BJ (cell line): Measurements from ENCODE around the gene ENG. TPM values are rescaled to one million over a fixed set of nuclear protein-coding genes. Genes with fewer than 3 reads are reported as not detected.
"Not testable (repeated sequence)": the region's sequence is repeated elsewhere in the genome, so short reads cannot be mapped to it uniquely, and the experiment has no call there.

ENCODE experiments used
- CTCF ChIA-PET: fragments of 350-600 bp; formaldehyde crosslinking; extraction: SDS; loops from one replicate; lab custom pipeline; 2021; ENCODE audit warnings: antibody characterized with exemption, inconsistent platforms; lab: Yijun Ruan, JAX
- POLR2A ChIA-PET: fragments of 300-600 bp; sonication (Branson Sonifier 250); formaldehyde crosslinking; extraction: SDS; loops from one replicate; lab custom pipeline; 2021; ENCODE audit warnings: antibody characterized with exemption; lab: Charles Lee
- DNase-seq: peaks from one replicate; pipeline ENCODE4 v3.0.0-alpha.2; 2011; ENCODE audit warnings: low read depth
- H3K27me3 ChIP-seq: 2 replicates; pipeline ENCODE4 v1.6.0; 2011; ENCODE audit warnings: low read length; ENCODE audit not compliant: control insufficient read depth, insufficient read depth
- H3K36me3 ChIP-seq: 2 replicates; pipeline ENCODE4 v1.5.1; 2011; ENCODE audit warnings: low read length; ENCODE audit not compliant: control insufficient read depth, insufficient read depth
- H3K4me3 ChIP-seq: 2 replicates; pipeline ENCODE4 v1.5.1; 2011; ENCODE audit warnings: low read depth, mild to moderate bottlenecking, control low read depth, low read length
- CTCF ChIP-seq: IDR thresholded peaks from 2 replicates; pipeline ENCODE4 v1.5.1; 2011; ENCODE audit warnings: low read depth, mild to moderate bottlenecking, control low read depth, inconsistent platforms, low read length, moderate library complexity; ENCODE audit not compliant: insufficient read depth
- polyA plus RNA-seq: library from polyadenylated mRNA; depleted of rRNA; stranded (reverse); fragments of >200 nt; gene quantifications from 2 replicates; pipeline ENCODE4 v1.2.3, GENCODE V29; 2011

Gene ENG
- polyA plus RNA-seq, 1 experiment = 44.6 TPM

- Histone ChIP-seq H3K4me3 (no peak overlapping the region), H3K27me3 (peaks cover 3% of the 10 kb centered on the region; the same call in 1 of the 2 replicates), H3K36me3 (no peaks in the 10 kb centered on the region)
- DNase-seq = no peak
- no peak for TF ChIP-seq CTCF
- ChIA-PET POLR2A (no interaction called here), CTCF (interaction anchor here (2.1 kb wide), 1 partner anchor 47 kb away, joined by 7 read pairs; the partner anchor contains the start of gene TOR2A)
Observed at GRCh38 chr9:127781806-127782205, 72.7 kb downstream of the ENG start.

- H3K27me3 ChIP-seq, H3K4me3 ChIP-seq, H3K36me3 ChIP-seq, POLR2A ChIA-PET, DNase-seq: not testable (repeated sequence)
- CTCF ChIA-PET = interaction anchor here (2.1 kb wide), 1 partner anchor 46 kb away, joined by 7 read pairs; the partner anchor contains the start of gene TOR2A
Observed at GRCh38 chr9:127780909-127781308, 73.5 kb downstream of the ENG start.

- peaks cover 5% of the 10 kb centered on the region; the same call in 1 of the 2 replicates for H3K27me3 ChIP-seq
- ChIA-PET CTCF (interaction anchor here (1.4 to 2.1 kb wide), 2 partner anchors 46 to 141 kb away, joined by 4 to 7 read pairs; partner anchors contain the start of gene TOR2A), POLR2A (no interaction called here)
- no peak for DNase-seq
- TF ChIP-seq CTCF = no peak
- H3K4me3 ChIP-seq = no peak overlapping the region
- H3K36me3 ChIP-seq = no peaks in the 10 kb centered on the region
Observed at GRCh38 chr9:127780126-127780885, 74.2 kb downstream of the ENG start.

GRCh38 chr9:127779136-127779981, 75.1 kb downstream of the ENG start:
- DNase-seq = no peak
- ChIA-PET POLR2A (no interaction called here), CTCF (interaction anchor here (0.6 to 2.1 kb wide), 4 partner anchors 13 to 317 kb away, joined by 3 to 7 read pairs (median 4); partner anchors contain the start of gene TOR2A)
- Histone ChIP-seq H3K4me3 (no peak overlapping the region), H3K27me3 (peaks cover 5% of the 10 kb centered on the region; the same call in 1 of the 2 replicates), H3K36me3 (no peaks in the 10 kb centered on the region)
- no peak for TF ChIP-seq CTCF

- H3K27me3 ChIP-seq = peaks cover 9% of the 10 kb centered on the region; the same call in 1 of the 2 replicates
- TF ChIP-seq CTCF = no peak
- H3K36me3 ChIP-seq = no peaks in the 10 kb centered on the region
- ChIA-PET POLR2A (no interaction called here), CTCF (interaction anchor here (0.6 to 1.2 kb wide), 4 partner anchors 12 to 316 kb away, joined by 3 to 5 read pairs (median 4); no protein-coding TSS in a partner anchor)
- H3K4me3 ChIP-seq = no peak within 1 kb of the TSS
- no peak for DNase-seq
Observed at GRCh38 chr9:127778280-127779135, 76.0 kb downstream of the ENG start, which contains the start of gene SH2D3C. TSS of gene SH2D3C (minus strand) at chr9:127778666. CDS start at chr9:127778627, 39 bp downstream.
